Spleen (tissue), 7 donors: ENCODE measurements around the gene PDGFC.

ENCODE experiments used
- POLR2A ChIP-seq, 3 donors: fragments of 450-650 bp; IDR thresholded peaks; one replicate each; pipeline ENCODE4 v1.5.1; 2017; ENCODE audit warnings: antibody characterized with exemption in 3 of 3, mild to moderate bottlenecking in 1 of 3
- POLR2AphosphoS5 ChIP-seq, 3 donors: sonication (generic); formaldehyde crosslinking; IDR thresholded peaks; one replicate each; pipeline ENCODE4 v1.5.1; 2017; ENCODE audit warnings: antibody characterized with exemption in 3 of 3
- TF ChIP-seq, protein P1 (sequence below), 11 experiments: fragments of 200-600 bp in 7 of 11; fragments of 450-650 bp in 4 of 11; sonication (generic) in 4 of 11; IDR thresholded peaks in 8 of 11; conservative IDR thresholded peaks in 3 of 11; 1 replicate in 7 of 11; 2 replicates in 4 of 11; pipeline versions ENCODE4 v1.4.0 to v1.8.0; 2016 to 2021; ENCODE audit warnings: antibody characterized with exemption in 11 of 11, inconsistent platforms in 4 of 11, mild to moderate bottlenecking in 1 of 11
- donor health status: DM: no; HTN: no; CAD: no; lungs with moderate emphysema.
- donor health status: DM: no; HTN: no; CAD: no.
- donor health status: DM: no; HTN: no; CAD: no.

DNA sequence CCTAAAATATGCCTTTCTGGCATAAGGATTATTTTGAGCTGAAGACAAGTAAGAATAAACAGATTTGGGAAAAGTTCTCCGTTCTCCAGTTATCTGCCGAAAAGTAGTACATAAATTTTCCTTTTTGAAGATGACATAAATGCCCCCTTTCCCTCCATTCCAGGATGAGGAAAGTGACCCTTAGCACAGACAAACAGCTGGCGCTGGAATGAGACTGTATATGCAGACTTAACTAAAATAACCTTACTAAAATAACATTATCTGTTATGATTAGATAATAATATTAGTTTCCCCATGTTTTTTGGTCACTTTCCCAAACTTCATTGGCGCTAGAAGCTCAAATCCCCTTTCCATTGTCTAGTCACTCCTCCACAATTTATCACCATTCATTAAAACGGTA lies 21.5 kb downstream of the PDGFC start:
- TF ChIP-seq POLR2AphosphoS5 (IDR thresholded peaks at IDR 0.05) (no peak), POLR2A (IDR thresholded peaks at IDR 0.05) (no peak)
- TF ChIP-seq, protein P1, sequence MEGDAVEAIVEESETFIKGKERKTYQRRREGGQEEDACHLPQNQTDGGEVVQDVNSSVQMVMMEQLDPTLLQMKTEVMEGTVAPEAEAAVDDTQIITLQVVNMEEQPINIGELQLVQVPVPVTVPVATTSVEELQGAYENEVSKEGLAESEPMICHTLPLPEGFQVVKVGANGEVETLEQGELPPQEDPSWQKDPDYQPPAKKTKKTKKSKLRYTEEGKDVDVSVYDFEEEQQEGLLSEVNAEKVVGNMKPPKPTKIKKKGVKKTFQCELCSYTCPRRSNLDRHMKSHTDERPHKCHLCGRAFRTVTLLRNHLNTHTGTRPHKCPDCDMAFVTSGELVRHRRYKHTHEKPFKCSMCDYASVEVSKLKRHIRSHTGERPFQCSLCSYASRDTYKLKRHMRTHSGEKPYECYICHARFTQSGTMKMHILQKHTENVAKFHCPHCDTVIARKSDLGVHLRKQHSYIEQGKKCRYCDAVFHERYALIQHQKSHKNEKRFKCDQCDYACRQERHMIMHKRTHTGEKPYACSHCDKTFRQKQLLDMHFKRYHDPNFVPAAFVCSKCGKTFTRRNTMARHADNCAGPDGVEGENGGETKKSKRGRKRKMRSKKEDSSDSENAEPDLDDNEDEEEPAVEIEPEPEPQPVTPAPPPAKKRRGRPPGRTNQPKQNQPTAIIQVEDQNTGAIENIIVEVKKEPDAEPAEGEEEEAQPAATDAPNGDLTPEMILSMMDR (IDR thresholded peaks at IDR 0.05 in 8 of 11, conservative IDR thresholded peaks at IDR 0.05 in 3 of 11): no peak
